HG03575 (cell line): ENCODE measurements around the gene RAI14.
"Not testable (repeated sequence)": the region's sequence is repeated elsewhere in the genome, so short reads cannot be mapped to it uniquely, and the experiment has no call there.

ENCODE experiments used
- ATAC-seq: cut with Tn5 transposase; IDR thresholded peaks from one replicate; pipeline ENCODE4 v1.9.1; 2021; ENCODE audit not compliant: unreplicated experiment, insufficient number of reproducible peaks, low FRiP score; ENCODE audit errors: extremely low read depth

Gene RAI14

DNA sequence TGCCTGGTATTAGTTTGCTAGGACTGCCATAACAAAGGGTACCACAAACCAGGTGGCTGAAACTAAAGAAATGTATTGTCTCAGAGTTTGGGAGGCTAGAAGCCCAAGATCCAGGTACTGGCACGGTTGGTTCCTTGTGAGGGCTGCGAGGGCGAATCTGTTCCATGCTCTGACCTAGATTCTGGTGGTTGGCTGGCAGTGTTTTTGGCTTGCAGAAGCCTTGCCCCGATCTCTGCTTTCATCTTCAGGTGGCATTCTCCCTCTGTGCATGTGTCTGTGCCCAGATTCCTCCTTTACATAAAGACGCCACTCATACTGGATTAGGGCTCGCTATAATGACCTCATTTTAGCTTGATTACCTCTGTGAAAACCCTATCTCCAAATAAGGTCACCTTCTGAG lies 36.7 kb downstream of the RAI14 start:
- no peak for ATAC-seq

DNA sequence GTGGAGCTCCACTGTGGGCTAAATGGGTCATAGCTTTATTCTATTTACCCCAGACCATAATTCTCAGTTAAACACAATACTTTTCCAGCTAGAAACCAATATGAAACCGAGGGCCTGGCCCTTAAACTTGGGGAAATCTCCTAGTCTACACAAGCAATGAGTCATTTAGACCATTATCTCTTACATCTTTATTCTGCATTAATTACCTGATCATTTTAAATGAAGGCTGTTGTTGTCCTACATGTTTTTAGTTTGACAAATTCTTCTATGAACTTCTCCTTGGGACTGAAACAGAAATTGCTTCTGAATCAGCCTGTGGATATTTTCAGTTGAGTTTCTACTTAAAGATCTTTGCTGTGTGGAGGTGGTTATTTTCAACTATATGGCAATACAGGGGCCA lies 37.9 kb downstream of the RAI14 start:
- ATAC-seq = no peak

- no peak for ATAC-seq
Measured at GRCh38 chr5:34694685-34695084, 38.6 kb downstream of the RAI14 start.

GRCh38 chr5:34695275-34696027 lies 39.3 kb downstream of the RAI14 start:
- no peak for ATAC-seq

DNA sequence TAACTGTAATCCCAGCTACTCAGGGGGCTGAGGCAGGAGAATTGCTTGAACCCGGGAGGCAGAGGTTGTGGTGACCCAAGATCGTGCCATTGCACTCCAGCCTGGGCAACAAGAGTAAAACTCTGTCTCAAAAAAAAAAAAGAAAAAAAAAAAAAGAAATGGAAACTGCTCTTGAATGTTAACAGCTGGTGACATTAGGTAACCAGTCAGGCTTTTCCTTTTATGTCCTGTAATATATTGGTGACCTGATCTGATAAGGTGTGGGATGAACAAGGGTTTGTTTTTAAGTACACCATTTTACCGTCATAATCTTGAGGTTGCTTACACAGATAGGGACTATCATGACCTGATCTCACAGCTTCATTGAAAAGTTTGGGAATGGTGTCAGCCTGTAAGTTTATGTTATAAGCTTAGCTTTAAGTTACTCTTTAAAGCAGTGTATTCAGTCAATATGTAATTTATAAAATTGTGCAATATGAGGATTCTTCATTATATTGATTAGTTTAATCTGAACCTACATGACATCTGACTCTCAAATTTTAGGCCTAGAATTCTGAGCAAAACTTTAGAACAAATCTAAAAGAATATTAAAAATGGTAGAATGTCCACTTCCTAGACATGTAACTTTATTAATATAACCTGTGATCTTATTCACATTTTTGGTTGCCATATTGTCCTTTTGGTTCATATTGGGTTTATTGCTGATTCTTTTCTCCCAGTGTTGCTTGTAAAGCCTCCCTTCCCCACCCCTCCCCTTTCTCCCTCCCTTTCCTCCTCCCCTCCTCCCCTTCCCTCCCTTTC lies 41.4 kb downstream of the RAI14 start:
- ATAC-seq = no peak

GRCh38 chr5:34698109-34698419 lies 41.9 kb downstream of the RAI14 start:
- ATAC-seq = no peak

GRCh38 chr5:34698754-34699153 lies 42.6 kb downstream of the RAI14 start:
- ATAC-seq = no peak

GRCh38 chr5:34699155-34700077 lies 43.3 kb downstream of the RAI14 start:
- no peak for ATAC-seq

DNA sequence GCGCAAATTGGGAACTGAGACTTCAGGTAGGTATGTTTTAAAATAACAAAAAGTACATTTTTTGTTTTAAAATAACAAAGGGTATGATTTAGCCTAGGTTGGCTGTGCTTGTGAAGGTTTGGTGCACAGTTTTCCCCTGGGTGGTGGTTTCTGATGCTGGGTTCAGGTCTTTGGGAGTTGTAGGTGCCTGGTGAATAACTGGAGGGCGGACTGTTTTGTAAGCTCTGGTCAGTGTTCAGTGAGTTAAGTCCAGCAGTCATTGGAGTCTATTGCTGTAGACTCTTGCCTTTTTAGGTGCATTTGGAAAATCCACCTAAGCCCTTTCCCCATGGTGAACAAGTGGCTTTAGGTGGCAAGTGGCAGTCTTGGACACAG lies 43.9 kb downstream of the RAI14 start:
- no peak for ATAC-seq

- not testable (repeated sequence) for ATAC-seq
Measured at GRCh38 chr5:34701442-34701841, 45.3 kb downstream of the RAI14 start.

- no peak for ATAC-seq
Measured at GRCh38 chr5:34703767-34704713, 47.9 kb downstream of the RAI14 start.

DNA sequence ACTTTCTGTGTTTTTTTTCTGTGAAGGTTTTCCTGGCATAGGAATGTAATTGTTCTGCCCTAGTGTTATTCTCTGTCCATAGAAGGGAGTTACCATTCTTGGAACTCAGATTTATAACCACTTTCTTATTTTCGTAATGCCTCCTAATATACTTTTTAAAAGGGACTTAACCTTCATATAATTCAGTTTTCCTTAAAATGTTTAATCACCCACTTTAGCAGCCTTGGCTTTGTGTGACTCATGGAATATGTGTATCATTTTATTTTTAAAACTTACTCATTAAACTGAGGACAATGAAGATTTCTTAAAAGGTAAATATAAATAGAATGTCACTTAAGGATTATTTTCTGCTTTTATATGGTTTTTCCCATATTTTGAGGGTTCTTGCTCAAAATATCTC lies 50.0 kb downstream of the RAI14 start:
- ATAC-seq = no peak

DNA sequence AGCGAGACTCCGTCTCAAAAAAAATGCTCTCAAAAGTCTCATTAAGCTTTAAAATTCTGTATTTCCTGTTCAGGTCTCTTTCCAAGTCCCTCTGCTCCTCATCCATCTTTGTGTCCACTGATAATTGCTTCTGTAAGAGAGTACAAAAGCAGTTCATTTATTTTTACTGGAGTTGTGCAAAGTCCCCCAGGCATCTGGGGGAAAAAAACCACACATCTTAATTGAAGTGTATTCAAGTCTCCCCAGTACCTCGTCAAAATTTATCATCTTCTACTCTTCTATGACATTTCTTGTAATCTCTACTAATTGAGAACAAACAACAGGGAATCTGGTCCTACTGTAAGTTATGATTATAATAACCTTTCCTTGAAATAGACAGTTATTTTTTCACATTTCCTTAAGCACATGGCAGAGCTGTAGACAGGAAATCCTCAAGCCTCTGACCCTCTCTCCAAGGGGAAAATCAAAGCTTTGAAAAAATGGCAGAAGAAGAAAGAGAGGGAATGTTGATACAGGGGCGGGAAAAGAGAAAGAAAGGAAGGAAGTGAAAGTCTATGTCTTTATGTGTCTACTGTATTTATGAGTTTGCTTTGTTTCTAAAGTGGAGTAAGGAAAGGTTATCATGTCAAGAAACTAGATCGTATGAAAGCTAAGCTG lies 51.5 kb downstream of the RAI14 start:
- ATAC-seq = no peak

DNA sequence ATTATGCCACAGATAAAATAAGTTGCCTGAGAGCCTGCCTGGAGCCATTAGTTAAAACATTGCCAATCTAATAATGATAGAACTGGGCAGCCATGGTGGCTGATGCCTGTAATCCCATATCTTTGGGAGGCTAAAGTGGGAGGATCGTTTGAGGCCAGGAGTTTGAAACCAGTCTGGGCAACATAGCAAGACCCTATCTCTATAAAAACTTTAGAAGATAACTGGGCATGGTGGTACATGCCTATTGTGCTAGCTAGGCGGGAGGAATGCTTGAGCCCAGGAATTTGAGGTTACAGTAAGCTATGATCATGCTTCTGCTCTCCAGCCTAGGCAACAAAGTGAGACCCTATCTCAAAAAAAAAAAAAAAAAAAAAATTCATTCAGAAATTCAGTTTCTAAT lies 52.6 kb downstream of the RAI14 start:
- no peak for ATAC-seq

- no peak for ATAC-seq
Measured at GRCh38 chr5:34709861-34710673, 53.9 kb downstream of the RAI14 start.

DNA sequence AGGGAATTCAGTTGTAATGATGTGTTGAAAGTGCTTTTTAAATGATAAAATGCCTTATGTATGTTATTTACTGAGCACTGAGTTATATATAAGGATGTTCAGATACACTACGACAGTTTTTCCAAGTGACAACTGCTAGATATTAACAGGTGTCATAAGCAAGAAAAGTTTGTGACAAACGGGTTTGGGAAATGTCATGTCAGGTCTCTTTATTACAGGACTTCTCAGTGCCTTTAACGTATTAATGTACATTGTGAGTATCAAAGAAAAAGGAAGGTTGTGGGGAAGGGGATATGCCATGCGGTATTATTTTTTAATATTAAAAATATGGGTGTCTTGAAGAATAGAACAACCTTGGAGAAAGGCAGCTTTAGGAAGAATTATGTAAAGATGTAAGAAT lies 56.4 kb downstream of the RAI14 start:
- no peak for ATAC-seq

- ATAC-seq = no peak
Measured at GRCh38 chr5:34715711-34716110, 59.6 kb downstream of the RAI14 start.
